Adrenal gland (tissue), 12 donors: ENCODE results near the gene SRGAP1. TPM values are rescaled to one million over a fixed set of nuclear protein-coding genes. Genes with fewer than 3 reads are reported as not detected.

ENCODE experiments used
- DNase-seq, 7 donors: peaks; one replicate each; pipeline ENCODE4 v3.0.0-alpha.2; 2019 to 2020
- H3K27ac ChIP-seq, 5 donors: fragments of 200-600 bp; sonication (generic) in 4 of 5; 1 replicate in 3 of 5; 2 replicates in 2 of 5; pipeline versions ENCODE4 v1.5.1 to v1.8.0; 2016 to 2020; ENCODE audit warnings: mild to moderate bottlenecking in 1 of 5
- H3K27me3 ChIP-seq: fragments of 200-600 bp; 2 replicates; pipeline ENCODE4 v1.8.0; 2021
- H3K36me3 ChIP-seq, 2 donors: fragments of 200-600 bp; replicated peaks in 1 of 2; 1 replicate in 1 of 2; 2 replicates in 1 of 2; pipeline versions ENCODE4 v1.5.1 to v1.8.0; 2018 to 2022
- H3K4me1 ChIP-seq, 2 donors: fragments of 200-600 bp; replicated peaks in 1 of 2; 1 replicate in 1 of 2; 2 replicates in 1 of 2; pipeline versions ENCODE4 v1.5.1 to v1.8.0; 2018 to 2021
- H3K4me3 ChIP-seq, 4 donors: fragments of 200-600 bp; sonication (generic) in 3 of 4; one replicate each; pipeline ENCODE4 v1.5.1; 2016 to 2018
- H3K9me3 ChIP-seq, 3 donors: fragments of 200-600 bp; sonication (generic) in 1 of 3; replicated peaks in 1 of 3; 1 replicate in 2 of 3; 2 replicates in 1 of 3; pipeline versions ENCODE4 v1.5.1 to v1.8.0; 2016 to 2021
- CTCF ChIP-seq, 6 experiments: fragments of 450-650 bp in 4 of 6; fragments of 200-600 bp in 2 of 6; sonication (generic) in 1 of 6; IDR thresholded peaks; 1 replicate in 5 of 6; 2 replicates in 1 of 6; pipeline versions ENCODE4 v1.5.1 to v1.8.0; 2016 to 2021; ENCODE audit warnings: antibody characterized with exemption in 6 of 6, mild to moderate bottlenecking in 2 of 6, moderate library complexity in 1 of 6
- POLR2A ChIP-seq, 2 donors: fragments of 450-650 bp; IDR thresholded peaks; one replicate each; pipeline ENCODE4 v1.6.1; 2017; ENCODE audit warnings: antibody characterized with exemption in 2 of 2, mild to moderate bottlenecking in 2 of 2, moderate library complexity in 1 of 2
- WGBS, 4 donors: extraction: QIAGEN DNeasy Blood & Tissue Kit in 2 of 4; methylation state at CpG; one replicate each; pipeline versions ENCODE4 v1.1.5 to v1.1.7; 2013 to 2017; 5-methylcytosine and 5-hydroxymethylcytosine counted together
- intact Hi-C, 2 donors: fragments of 100-400 bp; cut with DNase I; formaldehyde crosslinking; loops; one replicate each; pipeline versions ENCODE4 v1.14.1 to v1.15.0; 2022 to 2023
- polyA plus RNA-seq, 3 donors: library from polyadenylated mRNA; stranded (reverse); fragments of 200-250 nt in 2 of 3; fragments of 350-450 nt in 1 of 3; fragmentation: Illumina TruSeq in 1 of 3; extraction: RNeasy Lipid Tissue Mini Kit (QIAGEN cat#74804) in 1 of 3; gene quantifications; one replicate each; pipeline ENCODE4 v1.2.3, GENCODE V29; 2013 to 2014
- total RNA-seq, 9 donors: library from RNA; depleted of rRNA in 4 of 9; stranded (reverse); fragments of >200 nt in 4 of 9; fragments of 120-200 nt in 1 of 9; fragmentation: NEBNext Ultra II Directional in 1 of 9; extraction: Animal tissue kit (Norgen Biotek cat#: 25700) in 1 of 9; gene quantifications; one replicate each; pipeline versions ENCODE4 v1.1.0 to v1.2.4, GENCODE V29; 2013 to 2023
- donor health status: healthy with polysubstance abuse.
- donor health status: Bipolar disorder and iron deficiency.
- donor health status: DM: yes; HTN: yes; CAD: no.
- donor health status: DM: no; HTN: no; CAD: no.
- donor health status: DM: no; HTN: no; CAD: no.
- donor health status: DM: yes; HTN: yes; CAD: no.

SRGAP1 gene
- total and polyA plus RNA-seq, 12 donors, result 2.4 to 35.6 (median 9.8) TPM

DNA sequence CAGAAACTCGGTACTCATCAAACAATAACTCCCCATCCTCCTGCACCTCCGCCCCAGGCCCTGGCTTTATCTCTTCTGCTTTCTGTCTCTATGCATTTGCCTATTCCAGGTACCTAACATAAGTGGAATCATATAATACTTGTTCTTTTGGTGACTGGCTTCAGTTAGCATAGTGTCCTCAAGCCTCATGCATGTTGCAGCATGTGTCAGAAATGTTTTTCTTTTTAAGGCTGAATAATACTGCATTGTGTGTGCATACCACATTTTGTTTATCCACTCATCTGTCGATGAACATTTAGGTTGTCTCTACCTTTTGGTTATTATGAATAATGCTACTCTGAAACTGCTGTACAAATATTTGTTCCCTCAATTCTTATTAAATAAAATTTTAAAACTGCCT lies 260.5 kb downstream of the SRGAP1 start:
- Histone ChIP-seq H3K36me3 (no peaks in the 10 kb centered on the region), H3K9me3 (no peaks in the 10 kb centered on the region), H3K27me3 (no peaks in the 10 kb centered on the region), H3K4me1 (peaks cover 0 to 18% of the 10 kb centered on the region in 2 donors), H3K27ac (no peak overlapping the region), H3K4me3 (no peak overlapping the region)
- DNase-seq, result no peak
- intact Hi-C loops, result no loop called here
- TF ChIP-seq POLR2A (IDR thresholded peaks at IDR 0.05) (no peak), CTCF (IDR thresholded peaks at IDR 0.05) (no peak)
- WGBS, 4 donors, result 90 to 96% (median 94%) methylated on average over 3 of the region's 3 CpGs

- Histone ChIP-seq H3K27ac (no peak overlapping the region), H3K36me3 (no peaks in the 10 kb centered on the region), H3K4me1 (peaks cover 0 to 18% of the 10 kb centered on the region in 2 donors), H3K9me3 (no peaks in the 10 kb centered on the region), H3K4me3 (no peak overlapping the region), H3K27me3 (no peaks in the 10 kb centered on the region)
- intact Hi-C loops, result no loop called here
- no peak for DNase-seq
- WGBS, 4 donors, result 94 to 100% (median 95%) methylated on average over 1 of the region's 1 CpG
- TF ChIP-seq CTCF (IDR thresholded peaks at IDR 0.05) (no peak), POLR2A (IDR thresholded peaks at IDR 0.05) (no peak)
Observed at GRCh38 chr12:64107776-64108175, 263.3 kb downstream of the SRGAP1 start.

DNA sequence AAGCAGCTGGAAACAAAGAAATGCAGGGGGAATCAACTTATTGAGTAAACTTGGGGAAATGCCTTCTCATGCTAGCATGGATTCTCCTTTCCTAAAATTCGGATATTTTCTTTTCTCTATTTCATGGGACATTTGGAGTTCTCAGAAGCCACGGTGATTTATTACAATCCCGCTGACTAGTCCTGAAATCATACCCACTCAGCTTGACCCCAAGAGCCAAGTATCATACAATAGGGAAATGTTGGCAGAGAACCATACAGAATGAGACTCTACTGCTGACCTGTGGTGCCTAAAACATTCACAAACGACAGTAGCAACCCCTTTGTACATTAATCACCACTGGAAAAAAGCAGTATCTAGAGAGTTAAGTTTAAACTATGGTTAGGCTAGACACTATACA lies 265.2 kb downstream of the SRGAP1 start:
- Histone ChIP-seq H3K4me3 (no peak overlapping the region), H3K4me1 (peaks cover 0 to 5% of the 10 kb centered on the region in 2 donors), H3K9me3 (no peaks in the 10 kb centered on the region), H3K27me3 (no peaks in the 10 kb centered on the region), H3K36me3 (no peaks in the 10 kb centered on the region), H3K27ac (no peak overlapping the region)
- DNase-seq, result no peak
- intact Hi-C loops, result no loop called here
- TF ChIP-seq CTCF (IDR thresholded peaks at IDR 0.05) (no peak), POLR2A (IDR thresholded peaks at IDR 0.05) (no peak)
- 63 to 83% (median 82%) methylated on average over 4 of the region's 4 CpGs for WGBS, 4 donors

DNA sequence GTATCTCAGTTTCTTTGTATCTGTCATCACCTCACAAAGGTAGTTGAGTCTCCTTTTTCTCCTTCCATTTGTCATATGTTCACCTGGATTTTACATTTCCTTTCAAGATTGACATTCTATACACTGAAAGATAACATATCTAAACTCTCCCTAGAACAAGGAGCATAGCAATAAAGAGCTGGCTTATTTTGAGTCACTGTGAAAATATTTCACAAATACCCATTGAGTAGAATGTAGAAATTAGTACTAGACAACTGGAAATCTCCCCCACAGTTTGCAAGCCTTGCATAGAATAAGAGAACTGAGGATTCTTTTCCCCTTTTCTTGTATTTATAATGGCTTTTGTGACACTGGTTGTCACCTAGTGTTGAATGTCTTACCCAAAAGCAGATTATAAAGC lies 266.4 kb downstream of the SRGAP1 start:
- H3K4me1 ChIP-seq, result no peaks in the 10 kb centered on the region
- no peaks in the 10 kb centered on the region for H3K36me3 ChIP-seq
- H3K27me3 ChIP-seq, result no peaks in the 10 kb centered on the region
- no peak for TF ChIP-seq CTCF (IDR thresholded peaks at IDR 0.05)
- intact Hi-C loops, result no loop called here
- DNase-seq, result no peak
- no peak overlapping the region for H3K27ac ChIP-seq
- no peak overlapping the region for H3K4me3 ChIP-seq
- H3K9me3 ChIP-seq, result no peaks in the 10 kb centered on the region
